HG03196 (cell line): ENCODE measurements around the gene THBS2.
"Not testable (repeated sequence)": the region's sequence is repeated elsewhere in the genome, so short reads cannot be mapped to it uniquely, and the experiment has no call there.

Experiments used
- ATAC-seq: cut with Tn5 transposase; IDR thresholded peaks from one replicate; pipeline ENCODE4 v1.9.1; 2021; ENCODE audit not compliant: unreplicated experiment

Gene THBS2

DNA sequence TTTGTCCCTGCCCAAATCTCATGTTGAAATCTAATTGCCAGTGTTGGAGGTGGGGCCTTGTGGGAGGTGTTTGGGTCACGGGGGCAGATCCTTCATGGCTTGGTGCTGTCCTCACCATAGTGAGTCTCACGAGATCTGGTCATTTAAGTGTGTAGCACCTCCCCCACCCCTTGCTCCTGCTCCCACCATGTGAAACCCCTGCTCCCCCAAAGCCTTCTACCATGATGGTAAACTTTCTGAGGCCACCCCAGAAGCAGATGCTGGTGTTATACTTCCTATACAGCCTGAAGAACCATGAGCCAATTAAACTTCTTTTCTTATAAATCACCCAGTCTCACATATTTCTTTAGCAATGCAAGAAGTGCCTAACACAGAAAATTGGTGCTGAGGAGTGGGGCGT, 19.9 kb upstream of the THBS2 start:
- ATAC-seq = no peak

DNA sequence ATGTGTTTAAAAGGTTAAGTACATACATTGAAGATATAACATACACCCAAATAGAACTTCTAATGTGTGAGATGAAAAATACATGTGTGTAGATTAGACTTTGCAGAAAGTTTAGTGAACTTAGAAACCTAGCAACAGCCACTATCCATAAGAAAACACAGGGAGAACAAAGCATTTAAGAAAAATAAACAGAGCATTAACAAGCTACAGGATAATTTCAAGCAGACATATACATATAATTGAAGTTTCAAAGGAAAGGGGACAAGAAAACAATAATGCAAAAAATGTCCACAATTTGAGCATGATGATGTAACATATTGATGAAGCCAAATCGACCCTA, 18.2 kb upstream of the THBS2 start:
- no peak for ATAC-seq

- no peak for ATAC-seq
These were observed 17.7 kb upstream of the THBS2 start for GRCh38 chr6:169271158-169271876.

- not testable (repeated sequence) for ATAC-seq
These were observed 16.4 kb upstream of the THBS2 start for GRCh38 chr6:169270077-169270380.

DNA sequence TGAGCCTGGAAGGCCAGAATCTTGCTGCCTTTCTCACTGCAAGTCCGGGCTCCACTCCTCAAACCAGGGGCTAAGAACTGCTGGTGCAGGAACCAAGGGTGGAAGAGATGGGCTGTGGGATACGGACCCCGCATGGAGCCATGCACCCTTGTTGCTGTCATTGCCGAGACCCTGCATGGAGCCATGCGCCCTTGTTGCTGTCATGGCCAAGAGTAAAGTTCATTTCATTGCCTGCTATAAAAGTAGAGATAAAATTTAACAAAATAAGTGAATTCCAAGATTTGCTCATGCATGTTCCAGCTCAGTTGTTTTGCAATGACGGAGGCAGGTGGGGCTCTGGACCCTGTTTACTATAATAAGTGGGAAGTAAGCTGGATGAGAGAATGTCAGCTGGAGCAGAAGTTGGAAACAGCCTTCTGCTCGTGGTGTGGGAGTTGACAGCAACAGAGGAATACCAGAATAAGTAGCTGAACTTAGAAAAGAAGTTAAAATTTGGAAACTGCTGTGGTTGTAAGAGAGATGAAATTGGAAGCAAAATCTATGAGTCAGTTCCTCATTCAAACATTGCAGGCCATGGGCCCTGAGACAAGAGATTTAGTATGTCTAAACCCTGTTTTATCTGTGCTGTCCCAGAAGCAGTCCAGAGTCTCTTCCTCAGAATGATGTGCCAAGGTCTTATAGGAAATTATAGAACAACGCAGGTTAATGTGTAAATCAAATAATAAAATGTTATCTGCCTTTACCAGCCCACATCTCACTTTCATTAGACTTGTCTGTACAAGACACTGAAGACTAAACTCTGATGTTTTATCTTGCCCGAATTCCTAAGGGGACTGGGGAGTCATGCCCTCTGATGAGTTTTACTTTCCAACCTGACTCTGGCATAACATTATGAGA, 15.8 kb upstream of the THBS2 start:
- no peak for ATAC-seq

DNA sequence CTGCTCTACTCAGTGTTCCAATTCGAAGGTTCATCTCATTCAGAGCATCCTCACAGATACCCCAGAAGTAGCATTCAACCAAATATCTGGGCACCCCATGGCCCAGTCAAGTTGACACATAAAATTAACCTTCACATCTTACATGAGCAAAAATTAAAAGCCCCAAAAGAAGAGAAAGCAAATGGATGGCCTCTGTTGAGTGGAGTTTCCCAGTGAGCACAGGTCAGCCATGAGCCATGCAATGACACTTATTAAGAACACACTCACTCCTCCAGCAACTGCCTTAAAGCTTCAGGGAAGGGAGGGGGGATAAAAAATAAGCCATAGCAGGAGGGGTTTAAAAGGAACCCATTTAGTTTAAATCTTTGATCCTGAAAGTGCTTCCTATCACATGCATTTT, 14.6 kb upstream of the THBS2 start:
- no peak for ATAC-seq

GRCh38 chr6:169266746-169267591, 13.3 kb upstream of the THBS2 start:
- ATAC-seq = no peak

DNA sequence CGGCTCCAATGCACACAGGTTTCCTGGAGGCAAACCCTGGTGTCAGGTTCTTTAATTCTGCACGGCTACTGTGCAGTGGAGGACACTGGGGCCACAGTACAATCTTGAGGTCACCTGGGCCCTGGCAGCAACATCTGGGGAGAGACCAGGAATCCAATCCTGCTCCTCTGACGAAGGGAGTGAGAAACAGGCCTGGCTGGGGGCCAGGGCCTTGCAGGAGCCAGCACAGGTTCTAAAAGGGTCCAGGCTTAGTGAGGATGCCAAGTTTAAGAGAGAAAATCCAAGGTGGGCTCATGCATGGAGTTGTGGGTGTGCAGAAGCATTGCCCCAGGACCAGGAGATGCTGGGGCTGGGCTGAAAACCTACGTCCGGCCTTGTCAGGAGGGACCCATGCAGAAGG, 12.6 kb upstream of the THBS2 start:
- no peak for ATAC-seq

- ATAC-seq = no peak
These were observed 12.0 kb upstream of the THBS2 start for GRCh38 chr6:169265486-169266131.

- ATAC-seq = no peak
These were observed 10.4 kb upstream of the THBS2 start for GRCh38 chr6:169263836-169264608.

GRCh38 chr6:169263374-169263773, 9.7 kb upstream of the THBS2 start:
- no peak for ATAC-seq

- not testable (repeated sequence) for ATAC-seq
These were observed 9.0 kb upstream of the THBS2 start for GRCh38 chr6:169262602-169263001.

GRCh38 chr6:169256518-169256917, 2.9 kb upstream of the THBS2 start:
- no peak for ATAC-seq

- no peak for ATAC-seq
These were observed 2.4 kb upstream of the THBS2 start for GRCh38 chr6:169256061-169256460.

DNA sequence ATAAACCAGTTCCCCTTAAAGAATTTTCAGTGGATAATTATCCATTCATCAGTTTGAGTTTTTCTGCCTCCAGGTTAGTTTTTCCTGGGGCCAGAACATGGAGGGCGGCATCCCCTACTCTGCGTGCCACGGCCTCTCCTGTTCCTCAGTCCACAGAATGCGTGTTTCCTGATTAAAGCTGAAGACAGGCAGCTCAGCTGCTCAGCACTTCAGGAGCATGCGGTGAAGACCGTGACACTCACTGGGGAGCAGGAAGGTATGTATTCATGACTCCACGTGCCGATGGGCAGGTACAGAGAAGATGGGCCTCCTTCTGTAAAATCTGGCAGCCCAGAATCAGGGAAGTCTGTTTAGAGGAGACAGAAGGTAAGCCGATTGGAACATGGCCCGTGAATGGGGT, 2.0 kb upstream of the THBS2 start:
- no peak for ATAC-seq

DNA sequence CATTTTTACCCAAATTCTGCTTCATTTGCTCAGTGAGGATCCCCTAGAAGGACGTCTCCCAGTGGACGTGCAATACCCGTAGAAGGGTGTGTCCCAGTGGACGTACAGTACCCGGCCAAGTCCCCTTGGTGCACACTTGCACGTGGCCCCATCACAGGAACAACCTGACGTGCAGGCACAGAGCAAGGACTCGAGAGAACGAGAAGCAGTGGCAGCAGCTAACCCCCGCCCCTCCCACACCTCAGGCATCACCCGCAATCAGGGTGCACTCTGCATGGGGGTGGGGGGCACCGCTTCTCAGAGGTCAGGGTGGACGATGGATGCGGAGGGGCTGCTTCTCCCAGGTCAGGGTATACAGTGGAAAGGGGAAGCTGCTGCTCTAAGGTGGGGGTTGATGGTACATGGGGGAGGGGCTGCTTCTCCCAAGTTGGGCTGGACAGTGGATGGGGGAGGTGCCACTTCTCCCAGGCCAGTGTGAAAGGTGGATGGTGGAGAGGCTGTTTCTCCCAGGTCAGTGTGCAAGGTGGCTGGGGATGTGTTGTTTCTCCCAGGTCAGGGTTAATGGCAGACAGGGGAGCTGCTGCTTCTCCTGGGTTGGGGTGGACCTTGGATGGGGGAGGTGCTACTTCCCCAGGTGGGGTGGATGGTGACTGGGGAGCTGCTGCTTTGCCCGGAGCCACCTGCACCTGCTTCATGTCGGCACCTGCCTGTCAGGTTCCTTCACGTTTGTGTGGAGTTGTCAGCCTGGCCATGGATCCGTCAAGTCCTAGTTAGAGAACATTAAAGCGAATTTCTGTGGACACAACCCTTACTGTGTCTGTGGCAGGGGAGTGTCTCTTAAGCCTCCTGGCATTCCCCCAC, 1.0 kb upstream of the THBS2 start:
- no peak for ATAC-seq

- ATAC-seq = no peak
These were observed 999 bp downstream of the THBS2 start for GRCh38 chr6:169252505-169253189.

DNA sequence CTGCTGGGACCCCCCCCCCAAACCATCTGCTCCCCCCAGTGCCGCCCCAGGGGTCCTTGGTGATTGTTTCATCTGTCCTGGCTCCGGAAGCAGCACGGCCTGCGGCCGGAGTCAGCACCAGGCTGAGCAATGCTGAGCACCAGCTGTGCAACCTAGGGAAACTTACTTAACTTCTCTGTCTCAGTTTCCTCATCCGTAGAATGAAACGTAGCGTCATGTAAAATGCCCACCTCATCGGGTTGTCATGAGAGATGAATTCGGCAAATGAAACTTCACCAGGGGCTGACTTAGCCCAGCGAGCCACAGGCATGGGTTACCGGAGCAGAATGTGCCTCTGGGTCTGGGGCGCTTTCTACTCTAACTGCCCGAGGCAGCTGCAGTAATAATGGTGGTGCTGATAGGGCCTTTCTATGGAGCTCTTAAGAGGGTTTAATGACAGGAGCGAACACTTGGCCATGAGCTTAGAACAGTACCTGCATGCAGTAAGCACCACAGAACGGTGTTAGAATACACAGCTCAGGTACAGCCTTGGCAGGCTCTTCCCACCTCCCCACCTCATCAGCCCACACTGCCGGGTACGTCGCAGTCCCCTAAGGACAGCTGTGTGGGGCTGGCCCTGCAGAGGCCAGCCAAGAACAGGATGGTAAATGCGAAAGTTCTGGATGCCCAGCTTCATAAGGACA, 1.7 kb downstream of the THBS2 start:
- ATAC-seq = no peak
